ENCODE data around the gene ATAD2B. TPM values are rescaled to one million over a fixed set of nuclear protein-coding genes. Genes with fewer than 3 reads are reported as not detected.
"Not testable (repeated sequence)": the region's sequence is repeated elsewhere in the genome, so short reads cannot be mapped to it uniquely, and the experiment has no call there.

ATAD2B gene
- total RNA-seq: 15.6 and 23.3 TPM in 2 replicates

DNA sequence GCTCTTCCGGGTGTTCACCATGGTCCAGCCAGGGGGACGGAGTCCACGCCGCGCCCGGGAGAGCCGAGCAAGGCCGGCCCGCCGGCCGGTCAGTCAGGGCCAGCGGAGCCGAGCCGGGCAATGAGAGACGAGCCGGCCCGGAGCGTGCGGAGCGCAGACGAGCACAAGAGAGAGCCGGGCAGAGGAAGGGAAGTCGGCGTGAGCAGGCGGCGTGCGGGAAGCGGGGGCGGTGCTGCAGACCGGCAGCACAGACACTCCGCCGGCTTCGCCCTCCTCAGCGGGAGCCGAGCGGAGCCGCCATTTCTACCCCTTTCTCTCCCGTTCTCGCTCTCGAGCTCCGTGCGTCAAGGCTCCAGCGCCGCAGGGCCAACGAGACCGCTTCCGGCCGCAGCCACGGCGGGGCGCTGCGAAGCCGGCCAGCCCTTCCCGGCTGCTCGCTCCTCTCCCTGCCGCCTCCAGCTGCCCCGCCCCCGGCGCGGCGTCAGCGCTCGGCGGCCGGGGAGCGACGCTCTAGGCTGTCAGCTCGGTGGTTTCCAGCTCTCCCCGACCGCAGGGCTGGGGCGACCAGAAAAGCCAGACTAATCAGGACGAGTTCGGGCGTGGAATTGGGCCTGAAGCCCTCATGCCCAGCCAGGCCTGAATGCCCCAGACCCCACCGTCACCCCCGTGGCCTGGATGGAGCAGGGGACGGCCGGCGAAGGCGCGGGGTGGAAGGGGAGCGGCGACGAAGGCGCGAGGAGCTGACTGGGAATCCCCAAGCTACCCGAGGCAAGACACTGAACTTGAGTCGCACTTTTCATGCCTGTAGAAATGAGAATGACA lies at the start of gene ATAD2B:
TSS of gene ATAD2B (minus strand) at position 374 of the 822 bp plus-strand sequence. CDS start at position 21, 353 bp downstream.
- DNase-seq: peak; percentile 97

GRCh38 chr2:23967846-23968245 lies 40.9 kb upstream of the ATAD2B start:
- DNase-seq: no peak

DNA sequence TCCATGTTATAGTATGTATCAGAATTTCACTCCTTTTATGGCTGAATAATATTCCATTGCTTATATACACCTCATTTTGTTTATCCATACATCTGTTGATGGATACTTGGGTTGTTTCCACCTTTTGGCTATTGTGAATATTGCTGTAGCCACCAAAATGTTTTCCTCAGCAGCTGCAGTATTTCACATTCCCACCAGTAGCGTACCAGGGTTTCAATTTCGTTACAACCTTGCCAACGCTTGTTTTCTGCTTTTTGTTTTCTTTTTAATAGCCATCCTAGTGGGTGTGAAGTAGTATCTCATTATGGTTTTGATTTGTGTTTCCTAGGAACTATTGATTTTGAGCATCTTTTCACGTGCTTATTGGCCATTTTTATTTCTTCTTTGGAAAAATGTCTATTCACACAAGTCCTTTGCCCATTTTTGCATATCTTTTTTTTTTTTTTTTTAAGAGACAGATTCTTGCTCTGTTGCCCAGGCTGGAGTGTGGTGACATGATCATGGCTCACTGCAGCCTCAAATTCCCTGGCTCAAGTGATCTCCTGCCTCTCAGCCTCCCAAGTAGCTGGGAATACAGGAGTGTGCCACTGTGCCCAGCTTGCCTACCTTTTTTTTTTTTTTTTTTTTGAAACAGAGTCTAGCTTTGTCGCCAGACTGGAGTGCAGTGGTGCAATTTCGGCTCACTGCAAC lies 27.5 kb upstream of the ATAD2B start:
- no peak for DNase-seq

DNA sequence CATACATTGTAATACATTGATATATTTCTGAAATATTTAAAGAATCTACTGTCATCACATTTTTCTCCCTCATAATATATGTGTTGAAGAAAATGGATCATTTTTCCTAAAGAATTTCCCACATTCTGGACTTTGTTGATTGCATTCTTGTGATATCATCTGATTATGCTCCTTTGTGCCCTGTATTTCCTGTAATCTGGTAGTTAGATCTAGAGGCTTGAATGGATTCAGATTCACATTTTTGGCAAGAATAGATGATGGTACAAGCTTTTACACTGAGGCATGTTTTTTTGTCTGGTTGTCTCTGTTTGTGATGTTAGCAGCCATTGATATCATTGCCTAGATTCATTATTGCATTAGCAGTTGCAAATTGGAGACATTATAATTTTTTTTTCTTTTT lies 26.7 kb upstream of the ATAD2B start:
- peak; percentile 15 for DNase-seq

DNA sequence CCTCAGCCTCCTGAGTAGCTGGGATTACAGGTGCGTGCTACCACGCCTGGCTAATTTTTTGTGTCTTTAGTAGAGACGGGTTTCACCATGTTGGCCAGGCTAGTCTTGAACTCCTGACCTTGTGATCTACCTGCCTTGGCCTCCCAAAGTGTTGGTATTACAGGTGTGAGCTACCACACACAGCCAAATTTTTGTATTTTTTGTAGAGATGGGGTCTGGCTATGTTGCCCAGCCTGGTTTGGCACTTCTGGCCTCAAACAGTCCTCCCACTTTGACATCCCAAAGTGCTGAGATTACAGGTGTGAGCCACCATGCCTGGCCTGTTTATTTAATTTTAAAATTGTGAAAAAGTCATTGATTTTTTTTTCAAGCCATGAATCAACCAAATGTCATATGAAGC lies 25.6 kb upstream of the ATAD2B start:
- not testable (repeated sequence) for DNase-seq

- DNase-seq: no peak
These were observed 20.4 kb upstream of the ATAD2B start for GRCh38 chr2:23947350-23947749.

DNA sequence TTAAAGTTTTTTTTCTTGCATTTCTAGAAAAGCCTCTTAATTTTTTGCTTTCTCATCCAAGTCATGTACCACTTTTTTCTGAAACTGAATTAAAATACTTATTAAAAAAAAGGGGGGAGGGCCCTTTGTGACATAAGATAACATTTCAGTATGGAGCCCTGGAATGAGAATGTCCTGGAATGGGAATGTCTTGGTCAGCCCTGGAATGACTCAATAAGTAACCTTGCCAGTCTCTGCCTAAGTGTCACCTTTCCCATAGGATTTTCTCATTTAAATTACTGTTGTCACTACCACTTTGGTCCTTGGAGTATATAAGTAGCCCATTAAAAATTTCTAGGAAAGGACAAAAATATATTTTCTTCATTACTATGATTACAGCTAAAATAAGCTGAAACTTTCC lies 18.1 kb upstream of the ATAD2B start:
- DNase-seq: no peak

DNA sequence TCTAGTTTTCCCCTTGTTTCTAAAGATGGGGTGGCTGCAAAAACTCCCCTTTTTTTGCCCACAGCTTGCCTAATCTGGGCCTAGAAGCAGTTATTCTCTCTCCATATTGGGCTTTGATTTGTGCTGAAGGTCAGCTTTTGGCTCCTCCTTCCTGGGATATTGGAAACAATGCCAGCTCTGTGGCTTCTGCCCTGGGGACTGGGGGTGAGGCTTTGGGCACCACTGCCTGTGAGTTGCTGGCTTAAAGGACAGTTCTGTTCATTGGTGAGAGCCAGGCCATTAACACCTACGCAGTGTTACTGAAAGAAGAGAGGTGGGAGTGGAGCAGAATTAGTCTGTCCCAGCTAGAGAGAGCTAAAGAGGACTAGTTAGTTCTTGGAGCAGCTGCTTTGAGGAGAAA lies 17.6 kb upstream of the ATAD2B start:
- DNase-seq: no peak

DNA sequence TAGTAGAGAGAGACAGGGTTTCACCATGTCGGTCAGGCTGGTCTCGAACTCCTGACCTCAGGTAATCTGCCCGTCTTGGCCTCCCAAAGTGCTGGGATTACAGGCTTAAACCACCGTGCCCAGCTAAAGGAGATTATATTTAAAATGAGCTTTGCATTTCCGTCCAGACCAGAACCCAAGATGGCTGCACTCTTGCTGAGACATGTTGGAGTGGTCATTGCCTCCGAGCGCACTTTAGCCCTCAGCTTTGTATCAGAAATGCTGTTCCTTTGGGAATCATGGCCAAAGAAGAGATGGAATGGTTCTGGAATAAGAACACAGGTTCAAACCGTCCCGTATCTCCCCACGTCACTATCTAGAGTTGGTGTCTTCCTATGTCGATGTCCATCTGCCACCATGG lies 16.7 kb upstream of the ATAD2B start:
- DNase-seq: no peak

- DNase-seq: no peak
These were observed 14.7 kb upstream of the ATAD2B start for GRCh38 chr2:23941644-23942043.

GRCh38 chr2:23940718-23941620 lies 14.0 kb upstream of the ATAD2B start:
- peak; percentile 57 for DNase-seq

DNA sequence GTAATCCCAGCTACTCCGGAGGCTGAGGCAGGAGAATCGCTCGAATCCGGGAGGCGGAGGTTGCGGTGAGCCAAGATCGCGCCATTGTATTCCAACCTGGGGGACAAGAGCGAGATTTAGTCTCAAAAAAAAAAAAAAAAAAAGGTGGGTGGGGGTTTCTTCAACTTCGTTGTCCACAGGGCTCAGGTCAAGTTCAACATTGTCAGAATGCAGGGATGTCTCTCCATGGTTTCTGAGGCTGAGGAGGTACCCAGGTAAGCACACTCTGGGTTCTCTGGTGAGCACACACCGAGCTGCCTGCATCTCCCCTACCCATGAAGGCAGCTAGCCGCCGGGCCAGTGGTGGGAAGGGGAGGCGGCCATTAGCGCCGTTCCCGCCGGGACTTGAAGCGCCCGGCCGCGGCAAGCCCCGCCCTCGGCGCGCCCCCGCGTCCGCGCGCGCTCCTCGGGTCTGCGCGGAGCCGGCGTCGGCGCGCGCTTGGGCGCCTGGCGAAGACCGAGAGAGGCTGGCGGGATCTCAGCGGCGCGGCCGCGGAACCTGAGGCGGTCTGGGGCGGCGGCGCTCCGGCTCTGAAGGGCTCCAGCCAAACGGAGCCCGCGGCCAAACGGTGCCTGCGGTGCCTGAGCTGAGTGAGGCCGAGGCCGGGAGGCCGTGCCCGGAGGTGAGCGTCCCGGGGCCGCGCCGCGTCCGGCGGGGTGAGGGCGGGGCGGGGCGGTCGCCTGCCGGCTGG lies 13.2 kb upstream of the ATAD2B start, which contains the start of gene UBXN2A:
TSS of gene UBXN2A (plus strand) at position 477 of the 731 bp plus-strand sequence. CDS start 17,852 bp downstream, outside the sequence.
- DNase-seq: peak; percentile 88

- DNase-seq: no peak
These were observed 7.3 kb upstream of the ATAD2B start for GRCh38 chr2:23934259-23934658.

DNA sequence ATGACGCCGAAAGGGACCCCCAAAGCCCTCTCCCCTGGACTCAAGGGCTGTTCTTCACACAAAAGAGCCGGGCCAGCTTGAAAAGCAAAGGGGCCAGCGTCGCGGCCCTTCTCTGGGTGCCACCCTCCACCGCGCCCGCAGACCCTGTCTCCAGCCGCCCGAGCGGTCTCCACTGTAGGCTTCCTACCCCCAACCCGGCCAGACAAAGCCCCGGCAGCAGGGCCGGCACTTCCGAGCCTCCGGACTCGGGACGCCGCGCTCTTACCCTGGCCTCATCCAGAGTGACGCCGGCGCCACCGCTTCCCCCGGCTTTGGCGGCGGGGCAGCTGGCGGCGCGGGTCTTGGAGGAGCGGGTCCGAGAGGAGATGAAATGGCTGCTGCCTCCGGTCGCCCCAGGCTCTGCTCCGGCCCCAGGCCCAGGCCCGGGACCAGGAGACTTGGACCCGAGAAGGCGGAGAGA lies 603 bp downstream of the ATAD2B start:
- no peak for DNase-seq

- peak; percentile 75 for DNase-seq
These were observed 1.1 kb downstream of the ATAD2B start for GRCh38 chr2:23925702-23926289.

DNA sequence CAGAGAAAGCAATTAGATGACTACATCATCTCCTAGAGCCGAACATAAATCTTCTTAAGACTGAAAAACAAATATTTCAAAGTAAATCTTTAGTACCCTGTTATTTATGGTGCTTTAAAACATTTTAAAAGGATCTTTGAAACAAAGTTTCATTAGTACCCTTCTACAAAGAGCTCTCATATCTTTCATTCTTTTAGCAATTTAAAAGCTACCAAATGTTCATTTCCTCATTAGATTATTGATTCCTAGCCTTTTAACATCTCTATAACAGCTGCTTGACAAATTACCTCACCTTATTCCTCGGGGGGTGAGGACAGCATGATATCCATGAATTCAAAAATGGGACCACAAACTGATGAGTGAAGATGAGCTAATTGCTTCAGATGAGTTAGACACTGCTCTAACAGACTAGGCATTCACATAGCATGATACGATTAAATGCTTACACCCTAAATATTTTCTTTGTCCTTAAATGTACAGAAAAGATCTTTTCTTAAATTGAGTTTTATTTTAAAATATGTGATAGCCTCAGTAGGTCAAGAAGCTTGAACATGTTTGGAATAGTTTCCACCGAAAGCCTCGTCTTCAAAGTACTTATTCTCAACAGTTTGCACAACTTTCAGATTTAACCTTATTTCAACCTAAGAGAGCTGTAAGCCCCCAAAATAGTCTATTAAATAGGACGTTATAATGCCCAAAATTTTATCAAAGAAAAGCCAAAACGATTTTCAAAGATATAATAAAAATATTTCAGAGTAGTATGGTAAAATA lies 2.1 kb downstream of the ATAD2B start:
- DNase-seq: no peak

DNA sequence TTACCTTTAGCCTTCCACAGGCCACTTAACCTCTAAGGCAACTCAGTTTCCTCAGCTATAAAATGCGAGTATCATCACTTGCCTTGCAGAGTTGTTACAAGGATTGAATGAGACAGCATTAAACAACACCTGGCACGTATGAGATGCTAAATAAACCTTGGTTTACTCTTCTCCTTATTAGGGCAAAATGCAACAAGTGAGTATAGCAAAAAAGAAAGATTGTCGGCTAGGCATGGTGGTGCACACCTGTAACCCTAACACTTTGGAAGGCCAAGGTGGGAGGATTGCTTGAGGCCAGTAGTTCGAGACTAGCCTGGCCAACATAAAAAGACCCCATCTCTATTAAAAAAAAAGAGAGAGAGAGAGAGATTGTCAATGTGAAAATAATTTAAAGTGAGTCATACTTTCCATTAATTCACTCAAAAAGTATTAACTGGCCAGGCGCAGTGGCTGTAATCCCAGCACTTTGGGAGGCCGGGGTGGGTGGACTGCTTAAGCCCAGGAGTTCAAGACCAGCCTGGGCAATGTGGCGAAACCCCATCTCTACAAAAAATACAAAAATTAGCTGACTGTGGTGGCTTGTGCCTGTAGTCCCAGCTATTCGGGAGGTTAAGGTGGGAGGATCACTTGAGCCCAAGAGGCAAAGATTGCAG lies 8.0 kb downstream of the ATAD2B start:
- no peak for DNase-seq

DNA sequence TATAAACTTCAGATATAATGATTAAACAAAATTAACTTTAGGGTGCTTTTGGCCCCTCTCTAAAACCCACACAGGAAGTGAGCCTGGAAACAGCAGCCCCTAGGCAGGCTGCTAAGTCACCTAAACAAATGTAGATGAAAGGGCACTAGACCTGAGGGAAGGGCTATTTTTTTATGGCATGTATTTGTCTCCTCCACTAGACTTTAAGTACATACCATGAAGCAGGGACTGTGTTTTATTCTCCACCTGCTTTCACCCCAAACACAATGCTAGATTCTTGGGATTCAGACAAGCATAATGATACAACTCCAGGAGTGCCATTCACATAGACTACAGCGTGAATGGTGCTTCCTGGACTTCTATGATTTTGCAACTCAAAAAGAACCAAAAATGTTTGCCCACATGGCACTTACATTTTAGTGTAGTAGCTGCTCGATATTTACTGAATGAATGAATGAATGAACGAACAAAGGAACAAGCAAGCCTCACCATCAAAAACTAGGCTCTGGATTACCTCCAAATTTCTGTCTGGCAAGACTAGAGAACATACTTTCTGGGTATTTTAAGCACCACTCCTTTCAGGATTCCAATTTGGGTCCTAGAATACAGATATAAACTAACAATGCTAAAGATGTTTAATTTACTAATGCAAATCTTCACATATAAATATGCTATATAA lies 10.1 kb downstream of the ATAD2B start:
- no peak for DNase-seq

DNA sequence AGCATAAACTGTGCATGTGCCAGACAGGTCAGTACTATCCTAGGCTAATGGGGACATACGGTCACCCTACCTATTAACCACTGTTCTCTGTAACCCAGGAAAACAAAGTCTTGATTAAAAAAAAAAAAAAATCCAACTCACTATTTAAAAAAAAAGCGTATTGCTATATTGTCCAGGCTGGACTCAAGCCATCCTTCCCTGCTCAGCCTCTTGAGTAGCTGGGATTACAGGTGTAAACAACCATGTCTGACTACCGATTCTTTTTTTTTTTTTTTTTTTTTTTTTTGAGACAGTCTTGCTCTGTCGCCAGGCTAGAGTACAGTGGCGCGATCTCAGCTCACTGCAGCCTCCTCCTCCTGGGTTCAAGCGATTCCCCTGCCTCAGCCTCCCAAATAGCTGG lies 11.6 kb downstream of the ATAD2B start:
- DNase-seq: no peak

GRCh38 chr2:23912054-23912453 lies 14.9 kb downstream of the ATAD2B start:
- DNase-seq: peak; percentile 66

Measured in dermis blood vessel endothelial cell (primary cell).